NB4 (cell line): ENCODE results near the gene SLC2A9.

ENCODE experiments used
- MYC ChIP-seq: IDR thresholded peaks from 2 replicates; pipeline ENCODE4 v1.6.1; 2011; ENCODE audit warnings: low read depth, low read length
- POLR2A ChIP-seq: IDR thresholded peaks from 2 replicates; pipeline ENCODE4 v1.6.1; 2011; ENCODE audit warnings: mild to moderate bottlenecking; ENCODE audit not compliant: insufficient read length; ENCODE audit errors: extremely low read depth
- TF ChIP-seq, protein P1 (sequence below): IDR thresholded peaks from one replicate; pipeline ENCODE4 v1.5.1; 2012; ENCODE audit warnings: low read depth, low read length
- TF ChIP-seq, protein P2 (sequence below): IDR thresholded peaks from 2 replicates; pipeline ENCODE4 v1.6.1; 2011; ENCODE audit warnings: low read depth, low read length

DNA sequence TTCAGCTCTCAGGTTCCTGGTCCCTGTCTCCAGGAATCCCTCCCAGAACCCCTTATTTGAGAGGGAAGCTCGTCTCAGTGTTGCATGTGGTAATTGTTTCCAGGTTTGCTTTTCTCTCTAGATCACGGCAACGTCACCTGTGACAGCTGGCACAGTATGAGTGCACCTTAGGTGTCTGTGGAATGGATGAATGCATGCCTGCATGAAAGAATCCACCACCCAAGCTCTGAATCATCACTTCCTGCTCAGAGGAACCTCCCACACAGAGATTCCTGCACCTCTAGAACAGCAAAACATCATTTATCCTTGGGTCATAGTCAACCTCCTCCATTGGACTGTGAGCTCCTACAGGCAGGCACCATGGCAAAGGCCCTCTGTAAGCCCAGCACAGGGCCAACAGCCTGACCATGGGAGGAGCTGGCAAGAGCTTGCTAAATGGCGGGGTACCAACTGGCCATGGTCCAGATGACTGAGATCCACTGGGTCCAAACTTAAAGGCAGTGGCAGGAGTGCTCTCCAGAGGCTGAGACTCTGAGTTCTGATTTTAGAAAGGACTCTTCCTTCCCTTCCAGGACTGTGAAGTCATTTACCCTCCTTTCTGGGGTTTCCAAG, 116.2 kb downstream of the SLC2A9 start:
- TF ChIP-seq, protein P1, sequence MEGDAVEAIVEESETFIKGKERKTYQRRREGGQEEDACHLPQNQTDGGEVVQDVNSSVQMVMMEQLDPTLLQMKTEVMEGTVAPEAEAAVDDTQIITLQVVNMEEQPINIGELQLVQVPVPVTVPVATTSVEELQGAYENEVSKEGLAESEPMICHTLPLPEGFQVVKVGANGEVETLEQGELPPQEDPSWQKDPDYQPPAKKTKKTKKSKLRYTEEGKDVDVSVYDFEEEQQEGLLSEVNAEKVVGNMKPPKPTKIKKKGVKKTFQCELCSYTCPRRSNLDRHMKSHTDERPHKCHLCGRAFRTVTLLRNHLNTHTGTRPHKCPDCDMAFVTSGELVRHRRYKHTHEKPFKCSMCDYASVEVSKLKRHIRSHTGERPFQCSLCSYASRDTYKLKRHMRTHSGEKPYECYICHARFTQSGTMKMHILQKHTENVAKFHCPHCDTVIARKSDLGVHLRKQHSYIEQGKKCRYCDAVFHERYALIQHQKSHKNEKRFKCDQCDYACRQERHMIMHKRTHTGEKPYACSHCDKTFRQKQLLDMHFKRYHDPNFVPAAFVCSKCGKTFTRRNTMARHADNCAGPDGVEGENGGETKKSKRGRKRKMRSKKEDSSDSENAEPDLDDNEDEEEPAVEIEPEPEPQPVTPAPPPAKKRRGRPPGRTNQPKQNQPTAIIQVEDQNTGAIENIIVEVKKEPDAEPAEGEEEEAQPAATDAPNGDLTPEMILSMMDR: no peak
- TF ChIP-seq MYC: no peak
- TF ChIP-seq POLR2A: no peak
- TF ChIP-seq, protein P2, sequence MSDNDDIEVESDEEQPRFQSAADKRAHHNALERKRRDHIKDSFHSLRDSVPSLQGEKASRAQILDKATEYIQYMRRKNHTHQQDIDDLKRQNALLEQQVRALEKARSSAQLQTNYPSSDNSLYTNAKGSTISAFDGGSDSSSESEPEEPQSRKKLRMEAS: no peak
